H1 (cell line): ENCODE measurements around the gene S100A10.

Experiments used
- ASH2L ChIP-seq: fragments of 200-600, 300-600 bp; sonication (generic); IDR thresholded peaks from one replicate; pipeline ENCODE4 v1.7.1; 2017; ENCODE audit warnings: low read length
- CTCF ChIP-seq, 3 experiments: IDR thresholded peaks; 1 replicate in 2 of 3; 2 replicates in 1 of 3; pipeline versions ENCODE4 v1.5.1 to v1.6.1; 2011; ENCODE audit warnings: low read length in 3 of 3, mild to moderate bottlenecking in 3 of 3, inconsistent platforms in 2 of 3, low read depth in 1 of 3, moderate library complexity in 1 of 3; ENCODE audit not compliant: insufficient read depth in 1 of 3; ENCODE audit errors: control extremely low read depth in 1 of 3
- EZH2 ChIP-seq: fragments of 200-600 bp; sonication (generic); IDR thresholded peaks from 2 replicates; pipeline ENCODE4 v1.7.1; 2012; ENCODE audit warnings: low read depth, mild to moderate bottlenecking, moderate library complexity, low read length, inconsistent platforms; ENCODE audit not compliant: severe bottlenecking
- MAX ChIP-seq: IDR thresholded peaks from 2 replicates; pipeline ENCODE4 v1.6.1; 2012; ENCODE audit warnings: inconsistent platforms
- POLR2A ChIP-seq, 2 experiments: IDR thresholded peaks; 1 replicate in 1 of 2; 2 replicates in 1 of 2; pipeline ENCODE4 v1.6.1; 2011; ENCODE audit warnings: low read depth in 2 of 2, low read length in 2 of 2, mild to moderate bottlenecking in 2 of 2; ENCODE audit errors: control extremely low read depth in 1 of 2

- TF ChIP-seq CTCF (IDR thresholded peaks at IDR 0.05; ENCODE audit: control extremely low read depth in 1 of 3, insufficient read depth in 1 of 3, low read depth in 1 of 3, low read length in 3 of 3) (no peak), EZH2 (no peak), MAX (no peak), POLR2A (IDR thresholded peaks at IDR 0.05; ENCODE audit: control extremely low read depth in 1 of 2, low read depth in 2 of 2, low read length in 2 of 2) (no peak), ASH2L (no peak)
Measured at GRCh38 chr1:151980287-151981177, 13.1 kb downstream of the S100A10 start.
